Medulla oblongata (tissue), 1 donor: ENCODE data around the gene COL5A1.

ENCODE experiments used
- DNase-seq: peaks from one replicate; pipeline ENCODE4 v3.0.0-alpha.2; 2015; ENCODE audit errors: extremely low spot score

The COL5A1 gene

GRCh38 chr9:134785325-134786108, 143.9 kb downstream of the COL5A1 start:
- no peak for DNase-seq

- DNase-seq, result no peak
Observed at GRCh38 chr9:134787601-134788531, 146.3 kb downstream of the COL5A1 start.

GRCh38 chr9:134789168-134789567, 147.6 kb downstream of the COL5A1 start:
- no peak for DNase-seq

GRCh38 chr9:134791009-134791408, 149.4 kb downstream of the COL5A1 start:
- no peak for DNase-seq

- DNase-seq, result no peak
Observed at GRCh38 chr9:134792627-134793026, 151.0 kb downstream of the COL5A1 start.

GRCh38 chr9:134793288-134794188, 151.9 kb downstream of the COL5A1 start:
- DNase-seq, result no peak

GRCh38 chr9:134794663-134795370, 153.2 kb downstream of the COL5A1 start:
- no peak for DNase-seq

GRCh38 chr9:134795446-134795845, 153.8 kb downstream of the COL5A1 start:
- DNase-seq, result no peak

- DNase-seq, result no peak
Observed at GRCh38 chr9:134796882-134797281, 155.3 kb downstream of the COL5A1 start.

- DNase-seq, result no peak
Observed at GRCh38 chr9:134800791-134801339, 159.3 kb downstream of the COL5A1 start.

GRCh38 chr9:134802216-134802795, 160.7 kb downstream of the COL5A1 start:
- no peak for DNase-seq

- DNase-seq, result no peak
Observed at GRCh38 chr9:134804871-134805270, 163.3 kb downstream of the COL5A1 start.

GRCh38 chr9:134807716-134808446, 166.3 kb downstream of the COL5A1 start:
- DNase-seq, result no peak

- DNase-seq, result no peak
Observed at GRCh38 chr9:134808447-134808792, 166.8 kb downstream of the COL5A1 start.

GRCh38 chr9:134809292-134809691, 167.7 kb downstream of the COL5A1 start:
- DNase-seq, result no peak

GRCh38 chr9:134809826-134810225, 168.2 kb downstream of the COL5A1 start:
- DNase-seq, result no peak

GRCh38 chr9:134811079-134811672, 169.6 kb downstream of the COL5A1 start:
- DNase-seq, result no peak

GRCh38 chr9:134811673-134812342, 170.2 kb downstream of the COL5A1 start:
- DNase-seq, result no peak

GRCh38 chr9:134812343-134812673, 170.7 kb downstream of the COL5A1 start:
- DNase-seq, result no peak
